Transverse colon (tissue), 4 donors: ENCODE results near the gene ZNF232. TPM values are rescaled to one million over a fixed set of nuclear protein-coding genes. Genes with fewer than 3 reads are reported as not detected.
A peak's percentile ranks its signal among the peaks of the same experiment; 100 is the strongest.

Experiments
- DNase-seq: peaks from one replicate; pipeline ENCODE4 v3.0.0-alpha.2; 2019
- H3K27ac ChIP-seq, 4 donors: fragments of 200-600 bp; sonication (generic); 2 replicates each; pipeline ENCODE4 v1.5.1; 2016 to 2018; ENCODE audit warnings: inconsistent platforms in 4 of 4
- H3K27me3 ChIP-seq: fragments of 200-600 bp; sonication (generic); 2 replicates; pipeline ENCODE4 v1.5.1; 2017; ENCODE audit warnings: inconsistent platforms
- H3K36me3 ChIP-seq, 4 donors: fragments of 200-600 bp; sonication (generic); 2 replicates each; pipeline ENCODE4 v1.5.1; 2017 to 2019; ENCODE audit warnings: inconsistent platforms in 4 of 4
- H3K4me1 ChIP-seq, 4 donors: fragments of 200-600 bp; sonication (generic); 2 replicates each; pipeline ENCODE4 v1.5.1; 2017 to 2020; ENCODE audit warnings: inconsistent platforms in 4 of 4
- H3K4me3 ChIP-seq, 4 donors: fragments of 200-600 bp; sonication (generic); 1 replicate in 1 of 4; 2 replicates in 3 of 4; pipeline versions ENCODE4 v1.5.1 to v1.6.1; 2017 to 2019; ENCODE audit warnings: inconsistent platforms in 4 of 4
- H3K9me3 ChIP-seq, 2 donors: fragments of 200-600 bp; sonication (generic); 2 replicates each; pipeline ENCODE4 v1.5.1; 2017 to 2019; ENCODE audit warnings: inconsistent platforms in 2 of 2
- EP300 ChIP-seq: sonication (generic); formaldehyde crosslinking; IDR thresholded peaks from one replicate; pipeline ENCODE4 v1.6.1; 2017; ENCODE audit warnings: antibody characterized with exemption, low read depth
- POLR2A ChIP-seq: fragments of 450-650 bp; IDR thresholded peaks from one replicate; pipeline ENCODE4 v1.6.1; 2016; ENCODE audit warnings: antibody characterized with exemption, mild to moderate bottlenecking, moderate library complexity
- POLR2AphosphoS5 ChIP-seq, 3 donors: sonication (generic); formaldehyde crosslinking; IDR thresholded peaks; one replicate each; pipeline ENCODE4 v1.6.1; 2016; ENCODE audit warnings: antibody characterized with exemption in 3 of 3
- WGBS, 2 donors: methylation state at CpG; one replicate each; pipeline ENCODE4 v1.1.5; 2018; ENCODE audit warnings: low coverage in 1 of 2; 5-methylcytosine and 5-hydroxymethylcytosine counted together
- in situ Hi-C, 4 donors: fragments of 200-750 bp; cut with MboI; loops; one replicate each; pipeline versions ENCODE4 v1.15.0 to v1.15.1; 2017; ENCODE audit warnings: low sequenced_read_pairs in 3 of 4, low pct_ligation_motif_present in 1 of 4, low pct_unique_long_range_greater_than_20kb in 1 of 4
- intact Hi-C: fragments of 100-400 bp; cut with DNase I; formaldehyde crosslinking; loops from one replicate; pipeline ENCODE4 v1.15.1; 2023; ENCODE audit warnings: low total_unique reads
- total RNA-seq, 4 donors: library from RNA; depleted of rRNA; stranded (reverse); fragments of >200 nt; gene quantifications; one replicate each; pipeline ENCODE4 v1.1.0, GENCODE V29; 2016
- TF ChIP-seq, protein P1 (sequence below), 5 experiments: fragments of 200-600 bp in 3 of 5; fragments of 450-650 bp in 2 of 5; sonication (generic) in 3 of 5; IDR thresholded peaks; 1 replicate in 2 of 5; 2 replicates in 3 of 5; pipeline ENCODE4 v1.5.1; 2016 to 2017; ENCODE audit warnings: antibody characterized with exemption in 5 of 5, inconsistent platforms in 3 of 5, mild to moderate bottlenecking in 2 of 5, moderate library complexity in 1 of 5

ZNF232 gene
- total RNA-seq, 4 donors from 2014 or later, result 6.8 to 69.6 (median 27.2) TPM

GRCh38 chr17:5100832-5101231 lies 10.8 kb downstream of the ZNF232 start:
- 73 to 88% methylated on average over 2 to 6 of the region's 6 CpGs for WGBS, 2 donors
- H3K27me3 ChIP-seq, result peaks cover 4% of the 10 kb centered on the region

GRCh38 chr17:5099271-5099670 lies 12.4 kb downstream of the ZNF232 start:
- no peak for DNase-seq
- no peaks in the 10 kb centered on the region for H3K36me3 ChIP-seq
- intact Hi-C loops (no loop called here), in situ Hi-C loops (no loop called here)
- no peak overlapping the region for H3K27ac ChIP-seq
- no peak overlapping the region for H3K4me3 ChIP-seq
- TF ChIP-seq POLR2AphosphoS5 (IDR thresholded peaks at IDR 0.05) (no peak), POLR2A (no peak), EP300 (no peak)
- TF ChIP-seq, protein P1, sequence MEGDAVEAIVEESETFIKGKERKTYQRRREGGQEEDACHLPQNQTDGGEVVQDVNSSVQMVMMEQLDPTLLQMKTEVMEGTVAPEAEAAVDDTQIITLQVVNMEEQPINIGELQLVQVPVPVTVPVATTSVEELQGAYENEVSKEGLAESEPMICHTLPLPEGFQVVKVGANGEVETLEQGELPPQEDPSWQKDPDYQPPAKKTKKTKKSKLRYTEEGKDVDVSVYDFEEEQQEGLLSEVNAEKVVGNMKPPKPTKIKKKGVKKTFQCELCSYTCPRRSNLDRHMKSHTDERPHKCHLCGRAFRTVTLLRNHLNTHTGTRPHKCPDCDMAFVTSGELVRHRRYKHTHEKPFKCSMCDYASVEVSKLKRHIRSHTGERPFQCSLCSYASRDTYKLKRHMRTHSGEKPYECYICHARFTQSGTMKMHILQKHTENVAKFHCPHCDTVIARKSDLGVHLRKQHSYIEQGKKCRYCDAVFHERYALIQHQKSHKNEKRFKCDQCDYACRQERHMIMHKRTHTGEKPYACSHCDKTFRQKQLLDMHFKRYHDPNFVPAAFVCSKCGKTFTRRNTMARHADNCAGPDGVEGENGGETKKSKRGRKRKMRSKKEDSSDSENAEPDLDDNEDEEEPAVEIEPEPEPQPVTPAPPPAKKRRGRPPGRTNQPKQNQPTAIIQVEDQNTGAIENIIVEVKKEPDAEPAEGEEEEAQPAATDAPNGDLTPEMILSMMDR (IDR thresholded peaks at IDR 0.05), result no peak
- H3K27me3 ChIP-seq, result peaks cover 4% of the 10 kb centered on the region
- H3K4me1 ChIP-seq, result peaks cover 0 to 6% (median 0%) of the 10 kb centered on the region in 4 donors
- 65 to 92% methylated on average over 2 to 5 of the region's 5 CpGs for WGBS, 2 donors
- peaks cover 31 to 36% of the 10 kb centered on the region in 2 donors for H3K9me3 ChIP-seq

More at GRCh38 chr17:5100832-5101231, 10.8 kb downstream of the ZNF232 start:
- intact Hi-C loops, result no loop called here
- no peak overlapping the region for H3K27ac ChIP-seq
- TF ChIP-seq, protein P1 (IDR thresholded peaks at IDR 0.05), result no peak
- TF ChIP-seq POLR2A (no peak), EP300 (no peak)
- DNase-seq, result no peak
- in situ Hi-C loops, result no loop called here
- H3K4me1 ChIP-seq, result peaks cover 0 to 6% (median 0%) of the 10 kb centered on the region in 4 donors
- peaks cover 0 to 8% (median 3%) of the 10 kb centered on the region in 4 donors for H3K36me3 ChIP-seq
- peaks cover 18 to 27% of the 10 kb centered on the region in 2 donors for H3K9me3 ChIP-seq
- no peak overlapping the region for H3K4me3 ChIP-seq

DNA sequence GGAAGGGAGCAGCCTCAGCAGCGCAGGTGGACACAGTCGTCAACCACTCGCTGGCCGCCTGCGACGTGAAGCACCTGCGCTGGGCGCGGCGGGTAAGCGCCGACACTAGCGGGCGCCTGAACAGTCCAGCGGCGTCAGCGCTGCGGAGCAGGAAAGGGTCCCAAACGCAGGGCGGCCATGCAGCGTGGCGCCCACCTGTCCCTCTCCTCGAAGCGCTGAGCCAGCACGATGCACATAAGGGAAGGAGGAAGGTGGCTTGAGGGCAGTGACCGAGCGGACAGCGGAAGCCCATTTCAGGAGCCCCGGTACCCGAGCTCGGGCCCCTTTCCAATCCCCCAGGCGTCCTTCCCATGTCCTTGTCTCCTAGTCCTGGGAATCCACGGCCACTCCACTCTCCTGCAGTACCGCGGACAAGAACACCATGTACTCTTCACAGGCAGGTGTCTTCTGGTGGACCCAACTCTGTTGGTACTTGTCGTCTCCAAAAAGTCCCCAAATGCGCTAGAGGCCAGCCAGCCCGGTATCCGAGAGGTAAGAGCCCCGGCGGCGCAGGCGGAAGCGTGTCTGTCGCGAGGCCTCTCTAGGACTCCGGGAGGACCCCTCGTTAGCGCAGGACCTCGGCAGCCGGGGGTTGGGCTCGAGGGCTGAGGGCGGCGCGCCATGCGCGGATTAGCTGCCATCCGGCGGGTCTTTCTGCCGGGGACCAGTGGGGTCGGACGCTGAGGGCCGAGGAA lies 14.4 kb downstream of the ZNF232 start:
- 10 to 33% methylated on average over 2 to 44 of the region's 63 CpGs for WGBS, 2 donors
- peaks cover 52 to 56% of the 10 kb centered on the region in 2 donors for H3K9me3 ChIP-seq
- peaks cover 4% of the 10 kb centered on the region for H3K27me3 ChIP-seq
- TF ChIP-seq, protein P1 (IDR thresholded peaks at IDR 0.05), result no peak
- no peak for TF ChIP-seq EP300
- TF ChIP-seq POLR2AphosphoS5 (IDR thresholded peaks at IDR 0.05), result no peak
- TF ChIP-seq POLR2A, result no peak
- peak overlapping the region; percentile 7 to 64 (median 48) for H3K27ac ChIP-seq
- peak; percentile 50 for DNase-seq
- in situ Hi-C loops (no loop called here), intact Hi-C loops (no loop called here)
- H3K4me1 ChIP-seq, result peaks cover 0 to 6% (median 0%) of the 10 kb centered on the region in 4 donors
- peaks cover 0 to 13% (median 3%) of the 10 kb centered on the region in 4 donors for H3K36me3 ChIP-seq
- peak overlapping the region in 3 of 4 donors; percentile 23 to 55 (median 26) for H3K4me3 ChIP-seq

DNA sequence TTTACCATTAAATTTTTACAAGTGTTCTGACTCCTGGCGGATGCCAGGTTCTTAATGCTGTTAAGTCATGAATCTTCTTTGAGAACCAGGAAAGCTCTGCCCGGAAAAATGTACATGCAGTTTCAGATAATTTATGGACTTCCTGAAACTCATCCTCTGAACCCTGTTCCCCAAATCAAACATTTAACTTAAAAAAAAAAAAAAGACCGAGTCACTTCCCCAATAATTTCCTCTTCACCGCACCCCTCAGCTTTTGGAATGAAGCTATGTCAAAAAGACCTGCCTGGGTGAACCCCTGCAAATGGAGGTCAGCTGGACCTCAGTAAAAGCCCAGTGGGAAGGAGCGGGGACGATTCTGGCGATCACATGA lies 15.0 kb downstream of the ZNF232 start:
- intact Hi-C loops (no loop called here), in situ Hi-C loops (no loop called here)
- TF ChIP-seq POLR2AphosphoS5 (IDR thresholded peaks at IDR 0.05) (no peak), POLR2A (no peak), EP300 (no peak)
- TF ChIP-seq, protein P1 (IDR thresholded peaks at IDR 0.05), result no peak
- peaks cover 0 to 19% (median 7%) of the 10 kb centered on the region in 4 donors for H3K36me3 ChIP-seq
- peaks cover 57 to 61% of the 10 kb centered on the region in 2 donors for H3K9me3 ChIP-seq
- peaks cover 0 to 6% (median 0%) of the 10 kb centered on the region in 4 donors for H3K4me1 ChIP-seq
- peak overlapping the region in 3 of 4 donors; percentile 23 to 55 (median 26) for H3K4me3 ChIP-seq
- H3K27ac ChIP-seq, result peak overlapping the region in 3 of 4 donors; percentile 7 to 64 (median 48)
- H3K27me3 ChIP-seq, result peaks cover 4% of the 10 kb centered on the region
- 18% methylated on average over 7 of the region's 7 CpGs; no CpG with 5 or more reads in 1 of the 2 donors for WGBS, 2 donors
- no peak for DNase-seq
